H1 (cell line): Measurements from ENCODE around the gene OR2V1. TPM values are rescaled to one million over a fixed set of nuclear protein-coding genes. Genes with fewer than 3 reads are reported as not detected.

Experiments used
- CHD1 ChIP-seq: IDR thresholded peaks from 2 replicates; pipeline ENCODE4 v1.6.1; 2012; ENCODE audit warnings: low read depth, low read length, improper control_type of control experiment
- HDAC6 ChIP-seq: IDR thresholded peaks from one replicate; pipeline ENCODE4 v1.7.1; 2012; ENCODE audit warnings: low read depth, mild to moderate bottlenecking, inconsistent platforms, low read length, moderate library complexity
- JUND ChIP-seq: IDR thresholded peaks from 2 replicates; pipeline ENCODE4 v1.6.1; 2011; ENCODE audit warnings: mild to moderate bottlenecking, improper control_type of control experiment, low read length
- KDM4A ChIP-seq: IDR thresholded peaks from one replicate; pipeline ENCODE4 v1.7.1; 2012; ENCODE audit warnings: low read depth, mild to moderate bottlenecking, moderate library complexity, low read length, inconsistent platforms; ENCODE audit not compliant: severe bottlenecking
- NANOG ChIP-seq: IDR thresholded peaks from 2 replicates; pipeline ENCODE4 v1.6.1; 2011; ENCODE audit warnings: low read length, low read depth, mild to moderate bottlenecking, inconsistent platforms; ENCODE audit not compliant: insufficient read depth, poor library complexity, severe bottlenecking
- TAF7 ChIP-seq: optimal IDR thresholded peaks from 2 replicates; pipeline ENCODE3; 2011; ENCODE audit warnings: low read depth, mild to moderate bottlenecking, inconsistent platforms, low read length, moderate library complexity, borderline replicate concordance
- YY1 ChIP-seq: IDR thresholded peaks from 2 replicates; pipeline ENCODE4 v1.6.1; 2011; ENCODE audit warnings: low read depth, mild to moderate bottlenecking, low read length
- polyA plus RNA-seq, 7 experiments: library from polyadenylated mRNA; depleted of rRNA in 3 of 7; stranded (reverse) in 5 of 7; unstranded in 2 of 7; fragments of >200 nt in 5 of 7; fragments of 200-250 nt in 2 of 7; gene quantifications; 1 replicate in 5 of 7; 2 replicates in 1 of 7; 4 replicates in 1 of 7; pipeline versions ENCODE4 v1.2.1 to v1.2.3, GENCODE V29; 2011 to 2013; ENCODE audit warnings: missing spikeins in 2 of 7, mixed read lengths in 2 of 7
- total RNA-seq: library from RNA; stranded (reverse); fragmentation: NEBNext Ultra II Directional; extraction: Animal tissue kit (Norgen Biotek cat#: 25700); gene quantifications from 2 replicates; pipeline ENCODE4 v1.2.1, GENCODE V29; 2021

OR2V1 gene
- total and polyA plus RNA-seq, 2 of the 8 experiments (the other 6 are each of a cell fraction or from before 2014, with no cell fraction given), result not detected

GRCh38 chr5:181127456-181127855 is 3.5 kb downstream of the OR2V1 start (continued):
- TF ChIP-seq YY1, result no peak
- no peak for TF ChIP-seq TAF7
- no peak for TF ChIP-seq CHD1
- no peak for TF ChIP-seq KDM4A
- no peak for TF ChIP-seq NANOG
- TF ChIP-seq JUND, result no peak
- TF ChIP-seq HDAC6, result no peak
- TF ChIP-seq, all 59 proteins: peak for 0
